Lower leg skin (tissue), 4 donors: ENCODE results near the gene COTL1. TPM values are rescaled to one million over a fixed set of nuclear protein-coding genes. Genes with fewer than 3 reads are reported as not detected.

Source experiments
- DNase-seq, 2 donors: peaks; one replicate each; pipeline ENCODE4 v3.0.0-alpha.2; 2019; ENCODE audit warnings: low spot score in 2 of 2
- H3K4me3 ChIP-seq: fragments of 200-600 bp; sonication (generic); 2 replicates; pipeline ENCODE4 v1.5.1; 2017; ENCODE audit warnings: mild to moderate bottlenecking, low read depth; ENCODE audit not compliant: poor library complexity, severe bottlenecking
- CTCF ChIP-seq, 3 donors: fragments of 450-650 bp; IDR thresholded peaks; one replicate each; pipeline ENCODE4 v1.5.1; 2016; ENCODE audit warnings: antibody characterized with exemption in 3 of 3, mild to moderate bottlenecking in 3 of 3, moderate library complexity in 2 of 3
- POLR2A ChIP-seq, 2 donors: fragments of 450-650 bp; IDR thresholded peaks; one replicate each; pipeline ENCODE4 v1.6.1; 2016 to 2017; ENCODE audit warnings: antibody characterized with exemption in 2 of 2, mild to moderate bottlenecking in 1 of 2, moderate library complexity in 1 of 2
- WGBS, 2 donors: methylation state at CpG; one replicate each; pipeline ENCODE4 v1.1.5; 2018; 5-methylcytosine and 5-hydroxymethylcytosine counted together
- intact Hi-C: fragments of 100-400 bp; cut with DNase I; formaldehyde crosslinking; loops from one replicate; pipeline ENCODE4 v1.15.0; 2023; ENCODE audit warnings: low total_unique reads
- total RNA-seq, 4 donors: library from RNA; depleted of rRNA; stranded (reverse); fragments of >200 nt; gene quantifications; one replicate each; pipeline ENCODE4 v1.1.0, GENCODE V29; 2016

COTL1 gene
- total RNA-seq, result 10 to 100 TPM in 2 of 4 donors, 1 to 10 TPM in 2; 6.5 to 25.7 (median 9.8) TPM

GRCh38 chr16:84617791-84618580 lies at the start of gene COTL1:
Gene COTL1 (minus strand): TSS chr16:84618078. CDS start chr16:84617914, 164 bp downstream.
- DNase-seq, result peak; percentile 95 to 99
- no peak for TF ChIP-seq CTCF (IDR thresholded peaks at IDR 0.05)
- no peak for TF ChIP-seq POLR2A (IDR thresholded peaks at IDR 0.05)
- H3K4me3 ChIP-seq, result peak within 1 kb of the TSS; percentile 44
- 0 to 2% methylated on average over 43 to 53 of the region's 76 CpGs for WGBS, 2 donors
- intact Hi-C loops, result no loop called here

GRCh38 chr16:84665843-84666242 lies 48.0 kb upstream of the COTL1 start:
- intact Hi-C loops, result no loop called here
- no peak overlapping the region for H3K4me3 ChIP-seq
- WGBS, 2 donors, result 92 to 95% methylated on average over 6 to 7 of the region's 7 CpGs
- no peak for DNase-seq
- TF ChIP-seq POLR2A (IDR thresholded peaks at IDR 0.05), result no peak
- TF ChIP-seq CTCF (IDR thresholded peaks at IDR 0.05), result no peak

- DNase-seq, result no peak
- WGBS, 2 donors, result 90 to 95% methylated on average over 2 of the region's 2 CpGs
- H3K4me3 ChIP-seq, result no peak overlapping the region
- no peak for TF ChIP-seq POLR2A (IDR thresholded peaks at IDR 0.05)
- no peak for TF ChIP-seq CTCF (IDR thresholded peaks at IDR 0.05)
- intact Hi-C loops, result no loop called here
Measured at GRCh38 chr16:84665359-84665758, 47.5 kb upstream of the COTL1 start.

- DNase-seq, result no peak
- 73 to 74% methylated on average over 9 of the region's 9 CpGs for WGBS, 2 donors
- TF ChIP-seq CTCF (IDR thresholded peaks at IDR 0.05) (no peak), POLR2A (IDR thresholded peaks at IDR 0.05) (no peak)
- intact Hi-C loops, result no loop called here
- no peak overlapping the region for H3K4me3 ChIP-seq
Measured at GRCh38 chr16:84663433-84664101, 45.7 kb upstream of the COTL1 start.

- no peak for TF ChIP-seq CTCF (IDR thresholded peaks at IDR 0.05)
- TF ChIP-seq POLR2A (IDR thresholded peaks at IDR 0.05), result no peak
- intact Hi-C loops, result no loop called here
- 92 to 93% methylated on average over 9 of the region's 9 CpGs for WGBS, 2 donors
- no peak for DNase-seq
- H3K4me3 ChIP-seq, result no peak overlapping the region
Measured at GRCh38 chr16:84662471-84662870, 44.6 kb upstream of the COTL1 start.
